Measurements from ENCODE around the gene ITGA3. TPM values are rescaled to one million over a fixed set of nuclear protein-coding genes. Genes with fewer than 3 reads are reported as not detected.

Gene ITGA3
- total and polyA plus RNA-seq, 2 of the 13 experiments (the other 11 are each of a cell fraction or from before 2014, with no cell fraction given): 0.48 to 0.69 TPM

- TF ChIP-seq ZBTB44 (CRISPR knock-in tag; IDR thresholded peaks at IDR 0.05) (no peak), ZNF263 (CRISPR knock-in tag; IDR thresholded peaks at IDR 0.05) (0 out of 2 replicates have a peak, but pooled peaks have one; percentile 10), FLYWCH1 (CRISPR knock-in tag; IDR thresholded peaks at IDR 0.05) (no peak), HOMEZ (CRISPR knock-in tag; IDR thresholded peaks at IDR 0.05; ENCODE audit: low read depth) (0 out of 2 replicates have a peak, but pooled peaks have one; percentile 31), ZSCAN21 (CRISPR knock-in tag; IDR thresholded peaks at IDR 0.05; ENCODE audit: borderline replicate concordance) (0 out of 2 replicates have a peak, but pooled peaks have one; percentile 54), SP5 (CRISPR knock-in tag; IDR thresholded peaks at IDR 0.05; ENCODE audit: borderline replicate concordance, low read depth) (peak; percentile 29; the same call in 1 of the 2 replicates), ZNF512 (CRISPR knock-in tag; IDR thresholded peaks at IDR 0.05) (no peak), ZMYM3 (CRISPR knock-in tag; IDR thresholded peaks at IDR 0.05) (peak; percentile 70; the same call in 1 of the 2 replicates), TFDP2 (CRISPR knock-in tag; IDR thresholded peaks at IDR 0.05) (0 out of 2 replicates have a peak, but pooled peaks have one; percentile 9), EZH2 (conservative IDR thresholded peaks at IDR 0.05; ENCODE audit: low read depth, low read length) (no peak), ZBTB46 (CRISPR knock-in tag; IDR thresholded peaks at IDR 0.05; ENCODE audit: borderline replicate concordance) (0 out of 2 replicates have a peak, but pooled peaks have one; percentile 64), IRF2 (CRISPR knock-in tag; IDR thresholded peaks at IDR 0.05) (peak; percentile 26; the same call in 1 of the 2 replicates), LCORL (IDR thresholded peaks at IDR 0.05) (no peak), LCORL (CRISPR knock-in tag; IDR thresholded peaks at IDR 0.05) (peak; percentile 86), ZNF543 (CRISPR knock-in tag; IDR thresholded peaks at IDR 0.05) (peak; percentile 69; the same call in 1 of the 2 replicates), SRF (IDR thresholded peaks at IDR 0.05; ENCODE audit: low read depth, low read length) (peak; percentile 93), RBM39 (IDR thresholded peaks at IDR 0.05; ENCODE audit: low read depth, low read length, poor library complexity, severe bottlenecking) (no peak)
Measured at GRCh38 chr17:50111673-50112655, 56.1 kb downstream of the ITGA3 start (continued).
